HEK293 (cell line): ENCODE results near the gene NEK7.

Experiments
- CTCF ChIA-PET: fragments of 350-600 bp; formaldehyde crosslinking; extraction: SDS; loops from one replicate; lab custom pipeline; 2021; ENCODE audit warnings: antibody characterized with exemption; lab: Yijun Ruan, JAX
- POLR2A ChIA-PET: fragments of 300-600 bp; formaldehyde crosslinking; extraction: SDS; loops from one replicate; lab custom pipeline; 2020; ENCODE audit warnings: antibody characterized with exemption, inconsistent platforms; lab: Yijun Ruan, JAX
- H3K27ac ChIP-seq: fragments of 200-500 bp; sonication (Bioruptor generic); 2 replicates; pipeline ENCODE4 v1.5.1; 2014; ENCODE audit warnings: low read depth, low read length, control low read depth, inconsistent platforms; ENCODE audit errors: extremely low read depth
- H3K36me3 ChIP-seq, 2 experiments: fragments of 200-500 bp in 1 of 2; sonication (Bioruptor generic) in 1 of 2; 1 replicate in 1 of 2; 2 replicates in 1 of 2; pipeline ENCODE4 v1.5.1; 2014 to 2017; ENCODE audit warnings: inconsistent platforms in 2 of 2, low read length in 2 of 2; ENCODE audit not compliant: control insufficient read depth in 2 of 2, insufficient read depth in 1 of 2
- H3K4me1 ChIP-seq: fragments of 200-500 bp; sonication (Bioruptor generic); 2 replicates; pipeline ENCODE4 v1.5.1; 2014; ENCODE audit warnings: mild to moderate bottlenecking, low read length, inconsistent platforms; ENCODE audit not compliant: control insufficient read depth, insufficient read depth
- H3K4me3 ChIP-seq: 2 replicates; pipeline ENCODE4 v1.5.1; 2011; ENCODE audit warnings: low read depth, mild to moderate bottlenecking, control low read depth, low read length, moderate library complexity
- H3K9me3 ChIP-seq: fragments of 200-500 bp; sonication (Bioruptor generic); 2 replicates; pipeline ENCODE4 v1.5.1; 2014; ENCODE audit warnings: low read depth, low read length, inconsistent platforms; ENCODE audit not compliant: control insufficient read depth, insufficient read depth
- HIC1 ChIP-seq: fragments of 450-650 bp; formaldehyde crosslinking; IDR thresholded peaks from 2 replicates; pipeline ENCODE4 v1.5.1; 2016; ENCODE audit warnings: missing biosample characterization, missing genetic modification characterization
- SETDB1 ChIP-seq: IDR thresholded peaks from one replicate; pipeline ENCODE4 v1.6.1; 2017; ENCODE audit warnings: mild to moderate bottlenecking, low read length, moderate library complexity, mixed read lengths; ENCODE audit not compliant: insufficient read length
- ZFP69B ChIP-seq: fragments of 450-650 bp; formaldehyde crosslinking; IDR thresholded peaks from 2 replicates; pipeline ENCODE4 v1.5.1; 2016; ENCODE audit warnings: missing biosample characterization, missing genetic modification characterization
- ZIC2 ChIP-seq: fragments of 450-650 bp; formaldehyde crosslinking; IDR thresholded peaks from 2 replicates; pipeline ENCODE4 v1.5.1; 2016; ENCODE audit warnings: missing biosample characterization, missing genetic modification characterization
- ZNF121 ChIP-seq: fragments of 450-650 bp; formaldehyde crosslinking; IDR thresholded peaks from 2 replicates; pipeline ENCODE4 v1.5.1; 2016; ENCODE audit warnings: missing biosample characterization, missing genetic modification characterization
- ZNF155 ChIP-seq: fragments of 450-650 bp; formaldehyde crosslinking; IDR thresholded peaks from 2 replicates; pipeline ENCODE4 v1.5.1; 2016; ENCODE audit warnings: missing biosample characterization, missing genetic modification characterization
- ZNF174 ChIP-seq: fragments of 450-650 bp; formaldehyde crosslinking; IDR thresholded peaks from 2 replicates; pipeline ENCODE4 v1.5.0; 2017; ENCODE audit warnings: missing biosample characterization, mild to moderate bottlenecking, missing genetic modification characterization
- ZNF26 ChIP-seq: fragments of 450-650 bp; formaldehyde crosslinking; IDR thresholded peaks from 2 replicates; pipeline ENCODE4 v1.5.1; 2016; ENCODE audit warnings: missing biosample characterization, missing genetic modification characterization
- ZNF335 ChIP-seq: fragments of 450-650 bp; formaldehyde crosslinking; conservative IDR thresholded peaks from 2 replicates; pipeline ENCODE4 v1.5.1; 2016; ENCODE audit warnings: missing biosample characterization, missing genetic modification characterization
- ZNF501 ChIP-seq: fragments of 450-650 bp; formaldehyde crosslinking; IDR thresholded peaks from 2 replicates; pipeline ENCODE4 v1.5.1; 2016; ENCODE audit warnings: missing biosample characterization, missing genetic modification characterization
- ZNF549 ChIP-seq: fragments of 450-650 bp; IDR thresholded peaks from 2 replicates; pipeline ENCODE4 v1.5.1; 2018; ENCODE audit warnings: missing biosample characterization, missing genetic modification characterization, mild to moderate bottlenecking, inconsistent platforms, moderate library complexity
- ZNF791 ChIP-seq: fragments of 450-650 bp; formaldehyde crosslinking; IDR thresholded peaks from 2 replicates; pipeline ENCODE4 v1.5.1; 2016; ENCODE audit warnings: missing biosample characterization, missing genetic modification characterization
- TF ChIP-seq, protein P1 (sequence below): fragments of 450-650 bp; formaldehyde crosslinking; IDR thresholded peaks from 2 replicates; pipeline ENCODE4 v1.5.1; 2016; ENCODE audit warnings: missing biosample characterization, missing genetic modification characterization
- TF ChIP-seq, protein P2 (sequence below): fragments of 450-650 bp; formaldehyde crosslinking; optimal IDR thresholded peaks from 2 replicates; pipeline ENCODE3; 2016; ENCODE audit warnings: missing biosample characterization, mild to moderate bottlenecking, missing genetic modification characterization

Gene NEK7

DNA sequence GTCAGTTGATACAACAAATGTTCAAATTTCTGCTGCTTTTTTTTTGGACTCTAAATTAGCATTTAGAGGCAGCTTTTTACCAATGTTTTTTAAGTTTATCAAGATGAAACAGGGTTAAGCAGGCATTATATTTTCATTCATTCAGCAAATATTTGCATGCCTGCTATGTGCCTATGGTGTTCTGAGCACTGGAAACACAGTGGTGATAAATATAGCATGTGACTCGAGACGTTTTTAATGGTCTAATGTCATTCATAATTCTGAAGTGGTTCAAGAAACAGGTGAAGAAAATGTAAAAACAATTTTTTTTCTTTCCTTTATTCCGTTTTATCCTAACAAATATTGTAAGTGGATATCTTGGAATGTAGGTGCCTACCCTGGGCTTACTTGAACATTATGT lies 26.8 kb downstream of the NEK7 start:
- Histone ChIP-seq H3K4me1 (peaks cover 17% of the 10 kb centered on the region), H3K4me3 (no peak overlapping the region), H3K36me3 (no peaks in the 10 kb centered on the region), H3K27ac (no peak overlapping the region), H3K9me3 (no peaks in the 10 kb centered on the region)
- TF ChIP-seq ZFP69B (tag by site-specific recombination) (no peak), ZNF501 (no peak)
- TF ChIP-seq, protein P1, sequence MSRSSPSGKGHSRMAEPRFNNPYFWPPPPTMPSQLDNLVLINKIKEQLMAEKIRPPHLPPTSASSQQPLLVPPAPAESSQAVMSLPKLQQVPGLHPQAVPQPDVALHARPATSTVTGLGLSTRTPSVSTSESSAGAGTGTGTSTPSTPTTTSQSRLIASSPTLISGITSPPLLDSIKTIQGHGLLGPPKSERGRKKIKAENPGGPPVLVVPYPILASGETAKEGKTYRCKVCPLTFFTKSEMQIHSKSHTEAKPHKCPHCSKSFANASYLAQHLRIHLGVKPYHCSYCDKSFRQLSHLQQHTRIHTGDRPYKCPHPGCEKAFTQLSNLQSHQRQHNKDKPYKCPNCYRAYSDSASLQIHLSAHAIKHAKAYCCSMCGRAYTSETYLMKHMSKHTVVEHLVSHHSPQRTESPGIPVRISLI, result no peak
- ChIA-PET POLR2A (no interaction called here), CTCF (no interaction called here)

DNA sequence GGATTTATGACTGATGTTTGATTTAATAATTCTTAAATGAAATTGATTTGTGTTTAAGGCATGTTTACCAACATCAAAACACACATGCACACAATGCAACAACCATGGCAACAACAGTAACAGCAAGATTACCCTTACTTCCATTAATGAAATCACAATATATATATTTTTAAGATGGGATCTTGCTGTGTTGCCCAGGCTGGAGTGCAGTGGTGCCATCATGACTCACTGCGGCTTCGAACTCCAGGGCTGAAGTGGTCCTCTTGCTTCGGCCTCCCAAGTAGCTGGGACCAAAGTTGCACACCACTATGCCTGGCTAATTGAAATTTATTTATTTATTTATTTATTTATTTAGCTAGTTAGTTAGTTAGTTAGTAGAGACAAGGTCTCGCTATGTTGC lies 27.7 kb downstream of the NEK7 start:
- peak; percentile 84 for TF ChIP-seq ZNF121 (tag by site-specific recombination)
- no peak for TF ChIP-seq ZNF155 (tag by site-specific recombination)
- TF ChIP-seq HIC1 (tag by site-specific recombination), result no peak
- TF ChIP-seq ZNF174 (tag by site-specific recombination), result no peak
- no peak for TF ChIP-seq ZNF335 (tag by site-specific recombination)
- TF ChIP-seq ZNF791 (tag by site-specific recombination), result no peak
- TF ChIP-seq ZNF549 (tag by site-specific recombination), result no peak
- no peak for TF ChIP-seq ZIC2 (tag by site-specific recombination)
- H3K27ac ChIP-seq, result no peak overlapping the region
- H3K4me1 ChIP-seq, result peaks cover 8% of the 10 kb centered on the region
- H3K36me3 ChIP-seq, result no peaks in the 10 kb centered on the region
- H3K4me3 ChIP-seq, result no peak overlapping the region
- ChIA-PET CTCF (no interaction called here), POLR2A (no interaction called here)
- no peaks in the 10 kb centered on the region for H3K9me3 ChIP-seq

- H3K4me1 ChIP-seq, result peaks cover 3% of the 10 kb centered on the region; the same call in 1 of the 2 replicates
- H3K27ac ChIP-seq, result no peak overlapping the region
- H3K36me3 ChIP-seq, result no peaks in the 10 kb centered on the region
- no peak overlapping the region for H3K4me3 ChIP-seq
- POLR2A ChIA-PET, result no interaction called here
- TF ChIP-seq SETDB1, result no peak
- TF ChIP-seq, protein P1, result 0 out of 2 replicates have a peak, but pooled peaks have one; percentile 18
- TF ChIP-seq, protein P2, sequence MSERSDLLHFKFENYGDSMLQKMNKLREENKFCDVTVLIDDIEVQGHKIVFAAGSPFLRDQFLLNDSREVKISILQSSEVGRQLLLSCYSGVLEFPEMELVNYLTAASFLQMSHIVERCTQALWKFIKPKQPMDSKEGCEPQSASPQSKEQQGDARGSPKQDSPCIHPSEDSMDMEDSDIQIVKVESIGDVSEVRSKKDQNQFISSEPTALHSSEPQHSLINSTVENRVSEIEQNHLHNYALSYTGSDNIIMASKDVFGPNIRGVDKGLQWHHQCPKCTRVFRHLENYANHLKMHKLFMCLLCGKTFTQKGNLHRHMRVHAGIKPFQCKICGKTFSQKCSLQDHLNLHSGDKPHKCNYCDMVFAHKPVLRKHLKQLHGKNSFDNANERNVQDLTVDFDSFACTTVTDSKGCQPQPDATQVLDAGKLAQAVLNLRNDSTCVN (tag by site-specific recombination), result no peak
- TF ChIP-seq ZNF26 (tag by site-specific recombination), result no peak
- TF ChIP-seq ZNF155 (tag by site-specific recombination), result no peak
- H3K9me3 ChIP-seq, result no peaks in the 10 kb centered on the region
- CTCF ChIA-PET, result no interaction called here
Observed at GRCh38 chr1:198185146-198185545, 28.3 kb downstream of the NEK7 start.
